GM19043 (cell line): ENCODE data around the gene ALKBH6.

ENCODE experiments used
- ATAC-seq: cut with Tn5 transposase; IDR thresholded peaks from one replicate; pipeline ENCODE4 v1.9.1; 2021; ENCODE audit warnings: low read depth; ENCODE audit not compliant: unreplicated experiment

Gene ALKBH6

DNA sequence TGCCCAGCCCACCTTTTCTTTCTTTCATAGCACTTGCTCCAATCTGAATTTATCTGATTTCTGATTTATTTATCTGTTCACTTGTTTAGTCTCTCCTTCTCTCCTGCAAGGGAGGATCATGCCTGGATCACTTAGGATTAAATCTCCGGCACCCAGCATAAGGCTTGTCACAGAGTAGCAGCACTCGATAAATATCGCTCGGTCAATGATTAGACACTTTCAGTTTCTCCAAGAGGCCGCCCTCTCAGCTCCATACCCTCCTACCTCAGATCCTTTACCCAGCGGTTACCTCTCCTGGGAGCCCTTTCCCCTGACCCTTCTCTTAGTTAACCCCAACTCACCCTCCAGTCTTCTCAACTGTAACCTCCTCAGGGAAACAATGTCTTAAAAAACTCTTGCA lies 17.3 kb upstream of the ALKBH6 start:
- ATAC-seq, result no peak

- ATAC-seq, result no peak
Observed at GRCh38 chr19:36030264-36031148, 16.5 kb upstream of the ALKBH6 start.

DNA sequence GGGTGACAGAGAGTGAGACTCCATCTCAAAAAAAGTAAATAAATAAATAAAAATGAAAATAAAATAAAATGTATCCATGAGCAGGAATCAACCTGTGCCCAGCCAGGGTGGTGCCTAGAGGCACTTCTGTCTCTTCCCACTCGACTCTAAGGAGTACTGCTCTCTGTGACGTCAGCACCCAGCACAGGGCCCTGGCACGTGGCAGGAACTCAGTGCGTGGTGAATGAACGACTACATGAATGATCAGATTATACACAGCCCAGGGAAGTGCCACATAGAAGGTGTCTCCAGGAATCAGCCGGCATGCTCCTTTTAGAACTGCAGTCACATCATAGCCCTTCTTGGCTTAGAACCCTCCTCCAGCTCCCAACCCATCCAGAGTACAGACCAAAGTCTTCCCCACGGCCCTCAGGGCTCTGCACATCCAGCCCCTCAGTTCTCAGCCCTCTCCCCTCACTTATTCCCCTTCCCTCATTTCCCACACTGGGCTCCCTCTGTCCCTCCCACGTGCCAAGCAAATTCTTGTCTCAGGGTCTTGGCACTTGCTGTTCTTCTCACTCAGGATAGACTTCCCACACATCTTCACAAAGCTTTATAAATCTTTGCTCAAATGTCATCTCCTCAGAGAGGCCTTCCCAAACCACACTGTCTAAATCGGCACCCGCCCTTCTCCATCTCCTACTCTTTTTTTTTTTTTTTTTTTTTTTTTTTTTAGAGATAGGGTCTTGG lies 14.5 kb upstream of the ALKBH6 start:
- no peak for ATAC-seq

GRCh38 chr19:36027696-36028095 lies 13.7 kb upstream of the ALKBH6 start:
- no peak for ATAC-seq

DNA sequence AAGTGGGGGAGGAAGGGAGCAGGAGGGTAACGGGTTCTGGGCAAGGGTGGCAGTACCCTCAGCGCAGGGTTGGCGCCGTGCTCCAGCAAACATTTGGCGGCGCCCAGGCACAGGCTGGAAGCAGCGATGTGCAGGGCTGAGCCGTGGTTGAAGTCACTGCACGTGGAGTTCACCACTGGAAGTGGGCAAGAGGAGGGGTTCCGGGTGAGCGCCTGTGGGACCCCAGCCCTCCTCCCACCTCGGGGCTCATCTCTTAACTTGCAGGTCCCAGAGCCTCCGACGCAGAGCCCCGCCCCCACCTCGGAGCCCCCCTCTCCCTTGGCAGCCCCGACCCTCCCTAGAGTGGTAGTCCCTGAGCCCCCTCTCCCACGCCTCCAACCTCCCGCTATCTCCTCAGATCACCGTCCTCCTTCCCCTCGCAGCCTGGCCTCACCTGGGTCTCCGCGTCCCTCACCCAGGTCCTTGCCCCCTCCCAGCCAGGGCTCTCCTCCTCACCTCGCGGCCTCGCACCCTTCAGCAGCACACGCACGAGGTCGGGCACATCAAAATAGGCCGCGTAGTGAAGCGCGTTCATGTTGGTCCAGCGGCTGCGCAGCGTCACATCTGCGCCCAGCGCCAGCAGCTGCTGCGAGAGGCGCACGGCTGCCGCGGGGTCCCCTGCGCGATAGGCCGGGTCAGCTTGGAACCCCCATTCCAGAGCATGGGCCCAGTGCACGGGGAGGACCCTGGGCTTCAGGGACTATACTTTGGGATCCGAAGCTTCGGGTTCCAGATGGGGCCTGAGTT lies 12.3 kb upstream of the ALKBH6 start:
- ATAC-seq, result no peak

- ATAC-seq, result no peak
Observed at GRCh38 chr19:36025541-36025940, 11.5 kb upstream of the ALKBH6 start.

GRCh38 chr19:36023432-36023831 lies 9.4 kb upstream of the ALKBH6 start:
- no peak for ATAC-seq

DNA sequence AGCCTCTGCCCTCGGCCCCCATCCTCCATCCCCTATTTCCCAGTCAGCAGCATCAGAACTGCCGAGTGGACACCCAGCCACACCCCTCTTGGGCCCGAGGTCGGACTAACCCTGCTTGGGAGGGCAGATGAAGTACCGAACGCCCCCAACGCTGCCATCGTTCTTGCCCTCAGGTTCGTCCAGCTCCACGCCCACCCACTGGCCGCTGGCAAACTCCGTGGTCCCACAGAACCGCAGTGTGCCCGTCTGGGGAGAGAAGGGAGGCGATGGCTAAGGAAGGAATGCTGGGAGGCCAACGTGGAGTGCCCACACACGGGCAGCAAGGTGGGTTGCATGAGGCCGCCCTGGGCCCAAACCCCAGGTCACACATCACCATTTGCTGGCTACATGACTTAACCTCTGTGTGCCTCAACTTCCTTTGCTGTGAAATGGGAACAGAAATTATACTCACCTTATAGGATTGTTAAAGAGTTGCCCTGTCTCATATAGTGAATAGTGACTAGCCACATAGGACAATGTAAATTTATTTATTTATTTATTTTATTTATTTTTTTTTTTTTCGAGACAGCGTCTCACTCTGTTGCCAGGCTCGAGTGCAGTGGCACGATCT lies 5.2 kb upstream of the ALKBH6 start:
- no peak for ATAC-seq

- ATAC-seq, result no peak
Observed at GRCh38 chr19:36013280-36014011, 567 bp downstream of the ALKBH6 start.

DNA sequence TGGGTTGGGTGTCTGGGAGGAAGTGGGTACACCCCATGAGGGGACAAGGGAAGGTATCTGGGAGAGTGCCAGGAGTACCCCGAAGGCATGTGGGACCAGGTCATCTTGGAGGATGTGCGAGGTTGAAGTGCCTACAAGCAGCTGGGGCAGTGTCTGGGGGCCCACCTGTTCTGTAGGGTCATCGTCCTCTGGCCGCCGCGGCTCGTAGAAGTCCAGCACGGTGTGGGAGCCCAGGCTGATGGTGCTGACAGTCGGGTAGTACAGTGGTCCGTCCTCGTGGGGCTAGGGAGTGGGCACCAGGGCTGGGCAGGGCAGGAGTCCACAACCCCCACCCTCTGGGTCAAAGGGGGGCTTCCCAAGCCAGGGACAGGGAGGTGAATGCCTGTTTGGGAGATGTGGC lies 3.6 kb downstream of the ALKBH6 start:
- no peak for ATAC-seq

GRCh38 chr19:36009633-36010379 lies 4.2 kb downstream of the ALKBH6 start:
- ATAC-seq, result no peak

DNA sequence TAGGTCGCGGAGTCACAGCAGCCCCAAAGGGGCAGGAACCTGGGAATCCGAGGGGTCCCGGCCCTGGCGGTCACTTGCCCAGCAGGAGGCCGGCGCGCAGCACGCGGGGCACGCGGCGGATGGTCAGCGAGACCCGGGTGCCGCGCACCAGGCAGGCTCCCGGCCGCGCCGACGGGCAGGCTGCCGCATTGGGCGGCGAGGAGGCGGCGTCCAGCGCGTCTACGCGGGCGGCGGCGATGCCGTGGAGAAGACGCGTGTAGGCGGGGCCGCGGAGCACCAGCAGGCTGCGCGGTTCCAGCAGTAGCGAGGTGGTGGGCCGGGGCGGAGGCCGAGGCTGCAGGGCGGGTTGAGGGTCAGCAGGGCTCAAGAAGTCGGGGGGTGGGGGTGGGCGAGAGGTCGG lies 4.8 kb downstream of the ALKBH6 start:
- no peak for ATAC-seq

- ATAC-seq, result no peak
Observed at GRCh38 chr19:36008336-36008978, 5.6 kb downstream of the ALKBH6 start, which contains the start of gene SYNE4. SYNE4 (minus strand) TSS chr19:36008813; CDS start chr19:36008681, 132 bp downstream.

DNA sequence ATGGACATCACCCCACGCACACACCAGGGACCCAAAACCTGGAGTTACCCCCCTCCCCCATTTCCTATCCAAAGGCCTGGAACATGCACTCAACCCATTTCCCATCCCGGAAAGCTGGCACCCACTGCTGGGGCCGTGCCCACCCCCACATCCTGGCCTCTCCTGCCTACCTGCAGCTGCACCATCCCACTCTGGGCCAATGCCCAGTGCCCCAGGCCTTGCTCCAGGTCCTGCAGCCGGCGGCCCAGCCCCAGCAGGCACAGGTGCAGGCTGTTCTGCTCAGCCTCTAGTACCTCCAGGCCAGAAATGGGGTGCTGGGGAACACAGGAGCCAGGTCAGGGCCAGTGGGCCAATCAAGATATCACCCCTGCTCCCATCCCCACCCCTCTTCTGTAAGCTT lies 7.1 kb downstream of the ALKBH6 start:
- ATAC-seq, result no peak

DNA sequence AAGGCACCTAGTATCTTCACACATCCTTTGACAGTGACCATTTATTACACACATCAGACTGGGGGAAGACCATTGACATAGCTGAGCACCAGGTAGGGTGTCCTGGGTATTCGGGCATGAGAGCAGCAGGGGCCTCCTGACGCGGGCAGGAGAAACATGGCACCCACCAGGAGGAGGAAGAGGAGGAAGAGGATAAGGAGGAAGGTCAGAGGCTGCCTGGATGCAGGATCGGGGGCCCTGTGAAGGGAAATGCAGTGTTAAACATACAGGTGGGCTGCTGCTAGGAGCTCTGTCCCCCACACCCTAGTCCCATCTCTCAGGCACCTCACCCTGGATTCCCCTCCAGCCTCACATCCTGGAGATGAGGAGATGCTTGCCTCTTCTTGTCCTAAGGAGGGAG lies 10.7 kb downstream of the ALKBH6 start:
- no peak for ATAC-seq

DNA sequence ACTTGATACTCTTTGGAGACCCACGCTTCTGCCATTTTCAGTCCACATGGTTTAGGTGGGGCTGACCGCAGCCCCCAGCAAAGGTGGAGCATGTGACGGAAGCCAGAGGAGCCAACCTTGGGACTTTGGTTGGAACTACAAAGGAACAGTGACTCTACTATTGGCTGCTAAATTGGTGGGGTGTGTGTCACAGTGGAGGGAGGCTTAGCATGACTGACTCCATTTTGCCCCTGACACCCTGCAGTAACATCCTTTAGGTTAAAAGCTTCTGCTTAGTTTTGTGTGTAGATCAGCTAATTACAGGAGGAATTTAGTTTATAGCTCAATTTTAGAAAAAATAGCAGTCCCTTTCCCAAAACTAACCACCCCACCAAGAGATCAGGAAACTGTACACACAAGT lies 12.4 kb downstream of the ALKBH6 start:
- no peak for ATAC-seq

GRCh38 chr19:35996777-35997176 lies 17.2 kb downstream of the ALKBH6 start:
- ATAC-seq, result no peak

GRCh38 chr19:35995048-35995993 lies 18.7 kb downstream of the ALKBH6 start, which contains the start of gene SDHAF1:
SDHAF1 (plus strand) TSS chr19:35995188; CDS start chr19:35995275, 87 bp downstream.
- peak; percentile 80 for ATAC-seq
